Osteocyte (in vitro differentiated cells): ENCODE measurements around the gene OSBPL5. TPM values are rescaled to one million over a fixed set of nuclear protein-coding genes. Genes with fewer than 3 reads are reported as not detected.

Experiments used
- DNase-seq: peaks from one replicate; pipeline ENCODE4 v3.0.0; 2021; ENCODE audit warnings: mixed read lengths; ENCODE audit not compliant: unreplicated experiment; ENCODE audit errors: extremely low spot score
- H3K27ac Mint-ChIP-seq: one replicate; pipeline ENCODE4 v1.8.0; 2021; ENCODE audit warnings: mild to moderate bottlenecking, mixed read lengths; ENCODE audit not compliant: unreplicated experiment
- H3K27me3 Mint-ChIP-seq: one replicate; pipeline ENCODE4 v1.8.0; 2021; ENCODE audit warnings: mixed read lengths; ENCODE audit not compliant: unreplicated experiment
- H3K36me3 Mint-ChIP-seq: one replicate; pipeline ENCODE4 v1.8.0; 2021; ENCODE audit warnings: mixed read lengths; ENCODE audit not compliant: unreplicated experiment
- H3K4me1 Mint-ChIP-seq: one replicate; pipeline ENCODE4 v1.8.0; 2021; ENCODE audit warnings: mixed read lengths; ENCODE audit not compliant: unreplicated experiment
- H3K4me3 Mint-ChIP-seq: one replicate; pipeline ENCODE4 v1.8.0; 2021; ENCODE audit warnings: mild to moderate bottlenecking, moderate library complexity, mixed read lengths; ENCODE audit not compliant: unreplicated experiment
- H3K9me3 Mint-ChIP-seq: one replicate; pipeline ENCODE4 v1.8.0; 2021; ENCODE audit warnings: mixed read lengths; ENCODE audit not compliant: unreplicated experiment
- CTCF ChIP-seq: fragments of 200-600 bp; sonication (generic); IDR thresholded peaks from 2 replicates; pipeline ENCODE4 v1.5.0; 2021; ENCODE audit warnings: antibody characterized with exemption, mild to moderate bottlenecking, moderate library complexity
- total RNA-seq: library from RNA; stranded (reverse); gene quantifications from 2 replicates; pipeline ENCODE4 v1.2.1, GENCODE V29; 2021

The OSBPL5 gene
- total RNA-seq, 1 donor from 2014 or later = 47.9 TPM

GRCh38 chr11:3106736-3107524 is 58.2 kb downstream of the OSBPL5 start:
- H3K27ac Mint-ChIP-seq = no peak overlapping the region
- H3K9me3 Mint-ChIP-seq = no peaks in the 10 kb centered on the region
- DNase-seq = no peak
- peaks cover 28% of the 10 kb centered on the region for H3K36me3 Mint-ChIP-seq
- H3K4me3 Mint-ChIP-seq = no peak overlapping the region
- no peaks in the 10 kb centered on the region for H3K4me1 Mint-ChIP-seq
- no peak for TF ChIP-seq CTCF
- no peaks in the 10 kb centered on the region for H3K27me3 Mint-ChIP-seq

- Mint-ChIP-seq H3K9me3 (no peaks in the 10 kb centered on the region), H3K4me1 (no peaks in the 10 kb centered on the region), H3K36me3 (peaks cover 24% of the 10 kb centered on the region), H3K4me3 (no peak overlapping the region), H3K27me3 (no peaks in the 10 kb centered on the region), H3K27ac (no peak overlapping the region)
- no peak for TF ChIP-seq CTCF
- DNase-seq = no peak
Measured at GRCh38 chr11:3105791-3106735, 59.0 kb downstream of the OSBPL5 start.

- DNase-seq = peak; percentile 80
- Mint-ChIP-seq H3K36me3 (peaks cover 22% of the 10 kb centered on the region), H3K4me1 (no peaks in the 10 kb centered on the region), H3K9me3 (no peaks in the 10 kb centered on the region), H3K27me3 (no peaks in the 10 kb centered on the region), H3K27ac (no peak overlapping the region), H3K4me3 (no peak overlapping the region)
- TF ChIP-seq CTCF = no peak
Measured at GRCh38 chr11:3104961-3105790, 59.9 kb downstream of the OSBPL5 start.

- Mint-ChIP-seq H3K27me3 (no peaks in the 10 kb centered on the region), H3K4me3 (no peak overlapping the region), H3K9me3 (no peaks in the 10 kb centered on the region), H3K36me3 (peaks cover 23% of the 10 kb centered on the region), H3K4me1 (no peaks in the 10 kb centered on the region), H3K27ac (no peak overlapping the region)
- no peak for TF ChIP-seq CTCF
- DNase-seq = no peak
Measured at GRCh38 chr11:3104051-3104714, 60.9 kb downstream of the OSBPL5 start.
